SK-N-SH (cell line): ENCODE data around the gene CCDC71. TPM values are rescaled to one million over a fixed set of nuclear protein-coding genes. Genes with fewer than 3 reads are reported as not detected.

ENCODE experiments used
- CTCF ChIA-PET: fragments of 300-600, 350-600 bp; formaldehyde crosslinking; extraction: SDS; loops from one replicate; lab custom pipeline; 2021; lab: Yijun Ruan, JAX
- POLR2A ChIA-PET: fragments of 350-600 bp; sonication (Branson Sonifier 250); formaldehyde crosslinking; extraction: SDS; loops from one replicate; lab custom pipeline; 2020; ENCODE audit warnings: antibody characterized with exemption, inconsistent platforms; lab: Yijun Ruan, JAX
- DNase-seq: peaks from one replicate; pipeline ENCODE4 v3.0.0; 2012
- H2AFZ ChIP-seq: fragments of 200-600 bp; sonication (generic); 2 replicates; pipeline ENCODE4 v1.8.1; 2016; ENCODE audit warnings: antibody characterized with exemption, mild to moderate bottlenecking, low read depth
- H3F3A ChIP-seq: fragments of 200-600 bp; sonication (generic); replicated peaks from 2 replicates; pipeline ENCODE3; 2016; ENCODE audit warnings: antibody characterized with exemption, mild to moderate bottlenecking; ENCODE audit not compliant: insufficient read depth
- H3K27ac ChIP-seq, 2 experiments: fragments of 200-500 bp in 1 of 2; fragments of 200-600 bp in 1 of 2; sonication (Bioruptor generic) in 1 of 2; sonication (generic), shearing (Covaris generic) in 1 of 2; 2 replicates each; pipeline versions ENCODE4 v1.5.1 to v1.6.1; 2014 to 2016; ENCODE audit warnings: low read depth in 2 of 2, inconsistent platforms in 1 of 2, low read length in 1 of 2, mild to moderate bottlenecking in 1 of 2, mixed read lengths in 1 of 2
- H3K27me3 ChIP-seq: fragments of 200-600 bp; sonication (generic), shearing (Covaris generic); 2 replicates; pipeline ENCODE4 v1.6.1; 2016; ENCODE audit warnings: mixed run types; ENCODE audit not compliant: insufficient read depth
- H3K36me3 ChIP-seq, 2 experiments: fragments of 200-500 bp in 1 of 2; fragments of 200-600 bp in 1 of 2; sonication (Bioruptor generic) in 1 of 2; sonication (generic) in 1 of 2; replicated peaks in 1 of 2; 2 replicates each; pipeline versions ENCODE3 to v1.5.1; 2014 to 2016; ENCODE audit warnings: low read length in 1 of 2, mild to moderate bottlenecking in 1 of 2; ENCODE audit not compliant: insufficient read depth in 2 of 2, control insufficient read depth in 1 of 2
- H3K4me1 ChIP-seq, 2 experiments: fragments of 200-500 bp in 1 of 2; fragments of 200-600 bp in 1 of 2; sonication (Bioruptor generic) in 1 of 2; sonication (generic), shearing (Covaris generic) in 1 of 2; 2 replicates each; pipeline versions ENCODE4 v1.5.1 to v1.6.1; 2014 to 2016; ENCODE audit warnings: low read depth in 1 of 2, low read length in 1 of 2, mixed run types in 1 of 2; ENCODE audit not compliant: insufficient read depth in 2 of 2, control insufficient read depth in 1 of 2
- H3K4me2 ChIP-seq: fragments of 200-600 bp; sonication (generic), shearing (Covaris generic); 2 replicates; pipeline ENCODE4 v1.6.1; 2017; ENCODE audit warnings: mixed run types
- H3K4me3 ChIP-seq, 2 experiments: fragments of 200-500 bp in 1 of 2; fragments of 200-600 bp in 1 of 2; sonication (Bioruptor generic) in 1 of 2; sonication (generic), shearing (Covaris generic) in 1 of 2; 2 replicates each; pipeline versions ENCODE4 v1.5.1 to v1.8.1; 2014 to 2016; ENCODE audit warnings: low read depth in 2 of 2, inconsistent platforms in 1 of 2, low read length in 1 of 2, mild to moderate bottlenecking in 1 of 2, mixed read lengths in 1 of 2, moderate library complexity in 1 of 2
- H3K79me2 ChIP-seq: fragments of 200-600 bp; sonication (generic); 2 replicates; pipeline ENCODE4 v1.8.1; 2017; ENCODE audit warnings: mild to moderate bottlenecking; ENCODE audit not compliant: insufficient read depth
- H3K9ac ChIP-seq: fragments of 200-600 bp; sonication (generic); 2 replicates; pipeline ENCODE4 v1.6.1; 2017; ENCODE audit warnings: mixed run types
- H3K9me2 ChIP-seq: fragments of 200-600 bp; sonication (generic); 2 replicates; pipeline ENCODE4 v1.6.1; 2017; ENCODE audit warnings: mixed run types
- H3K9me3 ChIP-seq: fragments of 200-600 bp; sonication (generic); 2 replicates; pipeline ENCODE4 v1.6.1; 2017; ENCODE audit warnings: mixed run types, mild to moderate bottlenecking, moderate library complexity
- H4K20me1 ChIP-seq: fragments of 200-600 bp; sonication (generic); 2 replicates; pipeline ENCODE4 v1.6.1; 2017; ENCODE audit warnings: mild to moderate bottlenecking, mixed run types; ENCODE audit not compliant: insufficient read depth
- EP300 ChIP-seq, 2 experiments: IDR thresholded peaks; 2 replicates each; pipeline versions ENCODE4 v1.4.0 to v1.6.1; 2012; ENCODE audit warnings: borderline replicate concordance in 1 of 2, low read depth in 1 of 2, low read length in 1 of 2
- FOXJ3 ChIP-seq: sonication (generic); formaldehyde crosslinking; IDR thresholded peaks from 2 replicates; pipeline ENCODE4 v1.5.1; 2020; ENCODE audit warnings: mild to moderate bottlenecking, missing genetic modification reagents
- GABPA ChIP-seq: IDR thresholded peaks from 2 replicates; pipeline ENCODE4 v1.4.0; 2012; ENCODE audit warnings: low read depth, mild to moderate bottlenecking
- GATA2 ChIP-seq: sonication (generic); formaldehyde crosslinking; IDR thresholded peaks from 2 replicates; pipeline ENCODE4 v1.5.0; 2020; ENCODE audit warnings: mild to moderate bottlenecking, missing genetic modification reagents
- JUND ChIP-seq: IDR thresholded peaks from 2 replicates; pipeline ENCODE4 v1.4.0; 2012
- MEF2A ChIP-seq: IDR thresholded peaks from 2 replicates; pipeline ENCODE4 v1.4.0; 2012; ENCODE audit warnings: low read depth, borderline replicate concordance
- RAD21 ChIP-seq: IDR thresholded peaks from 2 replicates; pipeline ENCODE4 v1.6.1; 2012; ENCODE audit warnings: mild to moderate bottlenecking, low read length
- RXRA ChIP-seq: IDR thresholded peaks from 2 replicates; pipeline ENCODE4 v1.4.0; 2012; ENCODE audit warnings: low read depth, mild to moderate bottlenecking, borderline replicate concordance
- SMC3 ChIP-seq: IDR thresholded peaks from 2 replicates; pipeline ENCODE4 v1.6.1; 2012; ENCODE audit warnings: low read depth, low read length, improper control_type of control experiment
- TEAD4 ChIP-seq: IDR thresholded peaks from 2 replicates; pipeline ENCODE4 v1.4.0; 2012; ENCODE audit warnings: mild to moderate bottlenecking, borderline replicate concordance; ENCODE audit not compliant: insufficient read depth
- ZBTB33 ChIP-seq: IDR thresholded peaks from 2 replicates; pipeline ENCODE4 v1.4.0; 2012; ENCODE audit warnings: low read depth, borderline replicate concordance
- WGBS: methylation state at CpG from one replicate; pipeline ENCODE4 v1.1.6; 2017; ENCODE audit warnings: low lambda C conversion rate; 5-methylcytosine and 5-hydroxymethylcytosine counted together
- polyA plus RNA-seq, 3 experiments: library from polyadenylated mRNA; depleted of rRNA; stranded (reverse); fragments of >200 nt; gene quantifications; 2 replicates each; pipeline ENCODE4 v1.2.3, GENCODE V29; 2012
- TF ChIP-seq, protein P1 (sequence below): IDR thresholded peaks from 2 replicates; pipeline ENCODE4 v1.4.0; 2012; ENCODE audit warnings: low read depth, borderline replicate concordance
- TF ChIP-seq, protein P2 (sequence below): IDR thresholded peaks from 2 replicates; pipeline ENCODE4 v1.4.0; 2012; ENCODE audit warnings: low read depth

Gene CCDC71
- polyA plus RNA-seq, 1 of the 3 experiments (the other 2 are of a cell fraction), result 40.9 TPM

GRCh38 chr3:49121132-49121736 is 44.9 kb downstream of the CCDC71 start:
- DNase-seq, result no peak
- peak overlapping the region; percentile 89; the same call in 1 of the 2 replicates for H3K9ac ChIP-seq

More at GRCh38 chr3:49121132-49121736, 44.9 kb downstream of the CCDC71 start:
- 87% methylated on average over 16 of the region's 17 CpGs for WGBS
- H3K9me2 ChIP-seq, result no peaks in the 10 kb centered on the region
- peaks cover 7 to 19% of the 10 kb centered on the region in 2 experiments; a peak in 2 of 4 replicates for H3K4me1 ChIP-seq
- H3K4me3 ChIP-seq, result peak overlapping the region in 1 of 2 experiments; percentile 100; a peak in 2 of 4 replicates
- H3K36me3 ChIP-seq, result peaks cover 29 to 71% of the 10 kb centered on the region in 2 experiments
- CTCF ChIA-PET, result interaction anchor here (0.6 to 4.0 kb wide), 9 partner anchors 10 to 328 kb away, joined by 3 to 26 read pairs (median 3); partner anchors contain the start of genes KLHDC8B, LAMB2 and QRICH1
- no peaks in the 10 kb centered on the region for H4K20me1 ChIP-seq
- H2AFZ ChIP-seq, result no peak overlapping the region; the same call in 1 of the 2 replicates
- TF ChIP-seq RXRA (no peak), EP300 (IDR thresholded peaks at IDR 0.05; ENCODE audit: borderline replicate concordance in 1 of 2, low read depth in 1 of 2, low read length in 1 of 2) (no peak), GATA2 (no peak), JUND (no peak), GABPA (no peak), SMC3 (no peak), MEF2A (no peak), TEAD4 (no peak), ZBTB33 (no peak), FOXJ3 (no peak), RAD21 (no peak)
- TF ChIP-seq, protein P1, sequence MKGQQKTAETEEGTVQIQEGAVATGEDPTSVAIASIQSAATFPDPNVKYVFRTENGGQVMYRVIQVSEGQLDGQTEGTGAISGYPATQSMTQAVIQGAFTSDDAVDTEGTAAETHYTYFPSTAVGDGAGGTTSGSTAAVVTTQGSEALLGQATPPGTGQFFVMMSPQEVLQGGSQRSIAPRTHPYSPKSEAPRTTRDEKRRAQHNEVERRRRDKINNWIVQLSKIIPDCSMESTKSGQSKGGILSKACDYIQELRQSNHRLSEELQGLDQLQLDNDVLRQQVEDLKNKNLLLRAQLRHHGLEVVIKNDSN, result no peak
- TF ChIP-seq, protein P2, sequence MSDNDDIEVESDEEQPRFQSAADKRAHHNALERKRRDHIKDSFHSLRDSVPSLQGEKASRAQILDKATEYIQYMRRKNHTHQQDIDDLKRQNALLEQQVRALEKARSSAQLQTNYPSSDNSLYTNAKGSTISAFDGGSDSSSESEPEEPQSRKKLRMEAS, result no peak
- TF ChIP-seq, all 33 proteins: peak for 0
- Histone ChIP-seq H3K79me2 (peaks cover 31% of the 10 kb centered on the region), H3K9me3 (no peaks in the 10 kb centered on the region), H3K4me2 (peak overlapping the region; percentile 100; the same call in 1 of the 2 replicates), H3F3A (peaks cover 36% of the 10 kb centered on the region), H3K27me3 (no peaks in the 10 kb centered on the region), H3K27ac (peak overlapping the region; percentile 96 to 98)
- POLR2A ChIA-PET, result interaction anchor here (0.7 to 4.0 kb wide), 10 partner anchors 8 to 238 kb away, joined by 3 to 25 read pairs (median 4); partner anchors contain the start of genes CCDC71, LAMB2, NDUFAF3 and QARS1
